ENCODE results near the gene ANLN.

DNA sequence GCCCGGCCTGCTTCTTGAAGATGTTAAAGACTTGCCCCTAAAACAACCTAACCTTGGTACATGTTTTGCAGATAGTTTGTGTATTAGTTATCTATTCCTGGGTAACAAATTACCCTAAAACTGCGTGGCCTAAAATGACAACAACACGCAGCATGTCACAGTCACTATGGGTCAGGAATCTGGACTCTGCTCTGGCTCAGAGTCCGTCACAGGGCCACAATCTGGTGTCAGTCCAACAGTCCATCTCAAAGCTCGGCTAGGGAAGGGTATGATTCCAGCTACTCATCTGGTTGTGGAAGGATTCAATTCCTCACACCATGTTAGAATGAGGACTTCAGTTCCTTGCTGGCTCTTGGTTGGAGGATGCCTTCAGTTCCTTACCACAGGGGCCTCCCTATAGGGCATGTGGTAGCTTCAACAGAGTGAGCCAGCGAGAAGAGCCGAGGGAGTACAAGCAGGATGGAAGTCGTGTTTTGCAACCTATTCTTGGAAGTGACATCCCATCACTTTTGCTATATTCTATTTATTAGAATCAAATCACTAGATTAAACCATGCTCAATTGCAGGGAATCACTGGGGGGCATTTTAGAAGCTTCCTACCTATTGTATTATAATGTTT is 71.3 kb downstream of the ANLN start:
- TF ChIP-seq, protein P1, sequence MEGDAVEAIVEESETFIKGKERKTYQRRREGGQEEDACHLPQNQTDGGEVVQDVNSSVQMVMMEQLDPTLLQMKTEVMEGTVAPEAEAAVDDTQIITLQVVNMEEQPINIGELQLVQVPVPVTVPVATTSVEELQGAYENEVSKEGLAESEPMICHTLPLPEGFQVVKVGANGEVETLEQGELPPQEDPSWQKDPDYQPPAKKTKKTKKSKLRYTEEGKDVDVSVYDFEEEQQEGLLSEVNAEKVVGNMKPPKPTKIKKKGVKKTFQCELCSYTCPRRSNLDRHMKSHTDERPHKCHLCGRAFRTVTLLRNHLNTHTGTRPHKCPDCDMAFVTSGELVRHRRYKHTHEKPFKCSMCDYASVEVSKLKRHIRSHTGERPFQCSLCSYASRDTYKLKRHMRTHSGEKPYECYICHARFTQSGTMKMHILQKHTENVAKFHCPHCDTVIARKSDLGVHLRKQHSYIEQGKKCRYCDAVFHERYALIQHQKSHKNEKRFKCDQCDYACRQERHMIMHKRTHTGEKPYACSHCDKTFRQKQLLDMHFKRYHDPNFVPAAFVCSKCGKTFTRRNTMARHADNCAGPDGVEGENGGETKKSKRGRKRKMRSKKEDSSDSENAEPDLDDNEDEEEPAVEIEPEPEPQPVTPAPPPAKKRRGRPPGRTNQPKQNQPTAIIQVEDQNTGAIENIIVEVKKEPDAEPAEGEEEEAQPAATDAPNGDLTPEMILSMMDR (IDR thresholded peaks at IDR 0.05; ENCODE audit: borderline replicate concordance, extremely low read depth, low read length, poor library complexity, severe bottlenecking), result no peak
- no peak for TF ChIP-seq EZH2 (IDR thresholded peaks at IDR 0.05; ENCODE audit: borderline replicate concordance, low read depth, low read length, severe bottlenecking)

Data from DND-41 (cell line).